Tibial artery (tissue), 4 donors: ENCODE results near the gene GGACT.

Experiments used
- DNase-seq, 2 donors: peaks; one replicate each; pipeline ENCODE4 v3.0.0-alpha.2; 2019
- H3K27ac ChIP-seq, 2 donors: fragments of 200-600 bp; sonication (generic) in 1 of 2; 1 replicate in 1 of 2; 2 replicates in 1 of 2; pipeline ENCODE4 v1.5.1; 2018 to 2019; ENCODE audit warnings: mild to moderate bottlenecking in 1 of 2
- H3K27me3 ChIP-seq, 2 donors: fragments of 200-600 bp; sonication (generic) in 1 of 2; one replicate each; pipeline versions ENCODE4 v1.5.1 to v1.6.0; 2016 to 2019
- H3K36me3 ChIP-seq, 3 donors: fragments of 200-600 bp; sonication (generic) in 2 of 3; one replicate each; pipeline ENCODE4 v1.5.1; 2016 to 2019; ENCODE audit warnings: mild to moderate bottlenecking in 2 of 3
- H3K4me1 ChIP-seq, 4 donors: fragments of 200-600 bp; sonication (generic) in 2 of 4; 1 replicate in 3 of 4; 2 replicates in 1 of 4; pipeline ENCODE4 v1.5.1; 2016 to 2019
- H3K4me3 ChIP-seq, 2 donors: fragments of 200-600 bp; sonication (generic) in 1 of 2; 1 replicate in 1 of 2; 2 replicates in 1 of 2; pipeline ENCODE4 v1.5.1; 2018 to 2019; ENCODE audit warnings: mild to moderate bottlenecking in 2 of 2
- H3K9me3 ChIP-seq, 3 donors: fragments of 200-600 bp; sonication (generic) in 1 of 3; one replicate each; pipeline ENCODE4 v1.5.1; 2016 to 2019
- intact Hi-C: fragments of 100-400 bp; cut with DNase I; formaldehyde crosslinking; loops from one replicate; pipeline ENCODE4 v1.15.0; 2023; ENCODE audit warnings: low total_unique reads
- TF ChIP-seq, protein P1 (sequence below), 2 experiments: fragments of 200-600 bp in 1 of 2; fragments of 450-650 bp in 1 of 2; IDR thresholded peaks; one replicate each; pipeline ENCODE4 v1.5.1; 2017 to 2019; ENCODE audit warnings: antibody characterized with exemption in 2 of 2, mild to moderate bottlenecking in 1 of 2, moderate library complexity in 1 of 2

The GGACT gene

DNA sequence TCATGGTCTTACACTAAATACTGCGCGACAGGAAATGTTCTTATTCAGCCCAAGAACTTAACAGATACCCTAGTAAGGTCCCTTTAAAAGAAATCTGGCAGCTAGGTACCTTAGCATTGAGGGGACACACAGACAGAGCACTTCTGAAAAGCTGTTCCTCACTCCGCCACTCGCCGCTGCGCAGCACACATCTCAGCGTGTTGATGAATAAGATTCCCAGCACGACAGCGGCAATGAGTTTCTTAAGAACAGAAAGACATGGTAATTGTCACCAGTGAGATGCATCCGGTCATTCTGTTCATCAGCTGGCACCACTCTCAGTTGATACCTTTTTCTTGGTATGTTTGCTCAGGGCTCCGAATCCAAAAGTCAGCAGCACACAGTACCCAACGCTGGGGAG, 46.1 kb upstream of the GGACT start:
- H3K9me3 ChIP-seq: no peaks in the 10 kb centered on the region
- H3K27ac ChIP-seq: no peak overlapping the region
- no peak for DNase-seq
- H3K27me3 ChIP-seq: no peaks in the 10 kb centered on the region
- peaks cover 22 to 73% (median 22%) of the 10 kb centered on the region in 3 donors for H3K36me3 ChIP-seq
- no peaks in the 10 kb centered on the region for H3K4me1 ChIP-seq
- TF ChIP-seq, protein P1, sequence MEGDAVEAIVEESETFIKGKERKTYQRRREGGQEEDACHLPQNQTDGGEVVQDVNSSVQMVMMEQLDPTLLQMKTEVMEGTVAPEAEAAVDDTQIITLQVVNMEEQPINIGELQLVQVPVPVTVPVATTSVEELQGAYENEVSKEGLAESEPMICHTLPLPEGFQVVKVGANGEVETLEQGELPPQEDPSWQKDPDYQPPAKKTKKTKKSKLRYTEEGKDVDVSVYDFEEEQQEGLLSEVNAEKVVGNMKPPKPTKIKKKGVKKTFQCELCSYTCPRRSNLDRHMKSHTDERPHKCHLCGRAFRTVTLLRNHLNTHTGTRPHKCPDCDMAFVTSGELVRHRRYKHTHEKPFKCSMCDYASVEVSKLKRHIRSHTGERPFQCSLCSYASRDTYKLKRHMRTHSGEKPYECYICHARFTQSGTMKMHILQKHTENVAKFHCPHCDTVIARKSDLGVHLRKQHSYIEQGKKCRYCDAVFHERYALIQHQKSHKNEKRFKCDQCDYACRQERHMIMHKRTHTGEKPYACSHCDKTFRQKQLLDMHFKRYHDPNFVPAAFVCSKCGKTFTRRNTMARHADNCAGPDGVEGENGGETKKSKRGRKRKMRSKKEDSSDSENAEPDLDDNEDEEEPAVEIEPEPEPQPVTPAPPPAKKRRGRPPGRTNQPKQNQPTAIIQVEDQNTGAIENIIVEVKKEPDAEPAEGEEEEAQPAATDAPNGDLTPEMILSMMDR (IDR thresholded peaks at IDR 0.05): no peak
- intact Hi-C loops: no loop called here
- H3K4me3 ChIP-seq: no peak overlapping the region

DNA sequence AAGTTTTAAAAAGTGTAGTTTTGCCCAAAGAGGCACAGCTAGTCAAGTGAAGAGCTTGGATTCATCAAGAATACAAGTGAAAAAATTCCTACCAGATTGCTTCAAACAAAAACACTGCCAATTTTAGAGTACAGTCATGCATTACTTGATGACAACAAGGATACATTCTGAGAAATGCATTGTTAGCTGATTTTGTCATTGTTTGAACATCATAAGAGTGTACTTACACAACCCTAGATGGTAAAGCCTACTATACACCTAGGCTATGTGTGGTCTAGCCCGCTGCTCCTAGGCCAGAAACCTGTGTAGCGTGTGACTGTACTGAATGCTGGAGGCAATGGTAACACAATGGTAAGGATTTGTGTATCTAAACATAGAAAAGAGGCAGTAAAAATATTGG, 44.9 kb upstream of the GGACT start:
- Histone ChIP-seq H3K36me3 (peaks cover 32 to 73% (median 33%) of the 10 kb centered on the region in 3 donors), H3K27ac (no peak overlapping the region), H3K4me1 (no peaks in the 10 kb centered on the region), H3K27me3 (no peaks in the 10 kb centered on the region), H3K9me3 (no peaks in the 10 kb centered on the region), H3K4me3 (no peak overlapping the region)
- intact Hi-C loops: no loop called here
- TF ChIP-seq, protein P1 (IDR thresholded peaks at IDR 0.05): no peak
- no peak for DNase-seq

DNA sequence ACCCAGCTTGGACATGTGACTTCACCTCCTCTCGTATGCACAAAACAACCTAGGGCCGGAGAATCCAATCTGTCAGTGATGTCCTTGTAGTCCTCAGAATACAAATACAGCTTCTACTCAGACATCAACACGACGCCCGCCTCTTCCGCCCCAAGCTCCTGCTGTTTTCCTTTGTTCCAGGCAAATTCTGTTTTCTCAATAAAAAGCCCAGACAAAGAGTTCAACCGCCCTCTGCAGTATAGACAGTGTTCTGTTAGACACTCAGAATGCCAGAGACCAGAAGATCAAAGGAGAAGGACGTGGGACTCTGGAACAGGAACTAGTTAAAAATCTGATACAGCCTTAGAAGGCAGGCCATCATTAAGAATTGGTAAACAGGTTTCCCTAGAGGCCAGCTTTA, 42.0 kb upstream of the GGACT start:
- Histone ChIP-seq H3K27ac (no peak overlapping the region), H3K9me3 (no peaks in the 10 kb centered on the region), H3K36me3 (peaks cover 33 to 68% (median 39%) of the 10 kb centered on the region in 3 donors), H3K4me3 (no peak overlapping the region), H3K4me1 (no peaks in the 10 kb centered on the region), H3K27me3 (no peaks in the 10 kb centered on the region)
- TF ChIP-seq, protein P1 (IDR thresholded peaks at IDR 0.05): no peak
- no peak for DNase-seq
- intact Hi-C loops: no loop called here

DNA sequence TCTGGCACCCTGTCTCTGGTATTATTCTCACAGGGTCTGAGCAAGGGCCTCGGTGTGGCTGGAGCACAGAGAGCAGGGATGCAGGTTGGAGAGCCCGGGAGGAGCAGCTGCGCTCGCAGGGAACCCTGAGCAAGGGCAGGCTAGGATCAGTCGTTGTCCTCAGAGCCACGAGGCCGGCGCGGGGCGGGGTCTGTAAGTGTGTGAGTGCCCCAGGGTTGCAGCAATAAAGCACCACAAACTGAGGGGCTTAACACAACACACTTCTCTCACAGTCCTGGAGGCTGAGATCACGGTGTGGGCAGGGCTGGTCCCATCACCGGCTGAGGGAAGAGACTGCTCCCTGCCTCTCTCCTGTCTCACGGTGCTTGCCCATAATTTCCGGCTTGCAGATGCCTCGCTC, 38.5 kb upstream of the GGACT start:
- H3K36me3 ChIP-seq: peaks cover 39 to 62% (median 40%) of the 10 kb centered on the region in 3 donors
- H3K4me3 ChIP-seq: no peak overlapping the region
- DNase-seq: no peak
- H3K9me3 ChIP-seq: no peaks in the 10 kb centered on the region
- no peaks in the 10 kb centered on the region for H3K4me1 ChIP-seq
- no peak overlapping the region for H3K27ac ChIP-seq
- no peaks in the 10 kb centered on the region for H3K27me3 ChIP-seq
- intact Hi-C loops: no loop called here
- TF ChIP-seq, protein P1 (IDR thresholded peaks at IDR 0.05): no peak

DNA sequence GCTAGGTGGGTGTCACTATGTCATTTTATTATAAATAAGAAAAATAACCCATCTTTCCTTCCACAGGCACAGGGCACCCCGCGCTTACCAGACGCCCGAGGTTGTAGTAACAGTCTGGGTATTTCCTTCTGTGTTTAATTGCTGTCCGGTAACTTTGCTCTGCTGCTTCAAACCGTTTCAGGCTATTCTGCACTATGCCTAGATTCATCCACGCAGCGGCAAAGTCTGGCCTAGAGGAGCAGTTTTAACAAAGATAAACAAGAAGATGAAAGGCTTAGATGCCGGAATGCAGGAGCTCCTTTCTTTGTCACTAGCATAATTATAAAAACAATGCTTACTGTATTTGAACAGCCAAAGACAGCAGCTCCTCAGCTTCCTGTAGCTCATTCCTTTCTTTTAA, 36.9 kb upstream of the GGACT start:
- intact Hi-C loops: no loop called here
- DNase-seq: no peak

More for the DNA sequence above, 36.9 kb upstream of the GGACT start:
- no peaks in the 10 kb centered on the region for H3K9me3 ChIP-seq
- H3K4me1 ChIP-seq: no peaks in the 10 kb centered on the region
- H3K36me3 ChIP-seq: peaks cover 44 to 70% (median 44%) of the 10 kb centered on the region in 3 donors
- H3K27me3 ChIP-seq: no peaks in the 10 kb centered on the region
- H3K27ac ChIP-seq: no peak overlapping the region
- TF ChIP-seq, protein P1 (IDR thresholded peaks at IDR 0.05): no peak
- no peak overlapping the region for H3K4me3 ChIP-seq
